NOMO-1 treated with DMSO at 0.1 percent for 48 hours (cell line): ENCODE data around the gene HCRT.
"Not testable (repeated sequence)": the region's sequence is repeated elsewhere in the genome, so short reads cannot be mapped to it uniquely, and the experiment has no call there.

Source experiments
- DNase-seq: peaks from one replicate; lab custom pipeline; 2025; ENCODE audit not compliant: unreplicated experiment; lab: John Stamatoyannopoulos, UW

Gene HCRT, protein sequence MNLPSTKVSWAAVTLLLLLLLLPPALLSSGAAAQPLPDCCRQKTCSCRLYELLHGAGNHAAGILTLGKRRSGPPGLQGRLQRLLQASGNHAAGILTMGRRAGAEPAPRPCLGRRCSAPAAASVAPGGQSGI

DNA sequence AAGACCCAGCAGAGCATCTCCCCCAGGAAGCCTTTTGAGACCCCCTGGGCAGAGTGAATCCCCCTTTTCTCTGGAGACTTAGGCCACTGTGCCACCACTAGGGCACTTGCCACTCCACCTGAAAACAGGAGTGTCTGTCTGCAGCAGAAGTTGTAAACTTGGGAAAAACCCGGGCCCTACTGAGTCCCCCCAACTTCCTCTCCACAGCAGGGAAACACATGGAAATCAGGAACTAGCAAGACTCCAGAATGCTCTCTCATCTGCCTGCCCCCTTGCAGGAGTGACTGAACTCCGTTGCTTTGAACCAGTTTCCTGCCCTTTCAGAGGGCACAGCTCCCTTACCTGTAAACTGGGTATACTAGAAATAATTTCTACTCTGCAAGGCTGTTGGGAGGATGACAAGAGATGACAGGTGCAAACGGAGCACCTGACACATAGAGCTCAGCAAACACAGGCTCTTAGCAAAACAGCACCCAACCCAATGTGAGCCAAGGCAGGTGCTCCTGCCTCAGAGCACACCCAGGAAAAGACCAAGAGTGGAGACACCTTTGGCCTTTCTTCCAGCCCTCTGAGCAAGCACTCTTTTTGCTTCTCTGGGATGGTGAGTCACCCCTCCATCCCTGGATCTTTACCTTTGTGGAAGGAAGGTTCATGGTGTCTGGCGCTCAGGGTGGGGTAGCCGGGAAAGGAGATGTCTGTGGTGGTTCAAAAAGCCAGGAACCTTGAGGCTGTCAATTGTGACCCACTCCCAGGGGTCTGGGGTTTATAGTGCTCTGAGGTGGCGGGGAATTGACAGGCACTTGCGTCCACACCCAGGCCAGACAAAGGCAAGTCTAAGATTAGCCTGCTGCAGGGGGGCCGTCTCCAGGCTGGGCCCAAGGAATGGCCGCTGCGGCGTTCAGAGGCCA, at the start of gene HCRT:
Gene HCRT, minus strand, starts transcription at position 740 of the 908 bp plus-strand sequence. Its CDS starts 87 bp downstream, at position 653.
- DNase-seq = no peak

DNA sequence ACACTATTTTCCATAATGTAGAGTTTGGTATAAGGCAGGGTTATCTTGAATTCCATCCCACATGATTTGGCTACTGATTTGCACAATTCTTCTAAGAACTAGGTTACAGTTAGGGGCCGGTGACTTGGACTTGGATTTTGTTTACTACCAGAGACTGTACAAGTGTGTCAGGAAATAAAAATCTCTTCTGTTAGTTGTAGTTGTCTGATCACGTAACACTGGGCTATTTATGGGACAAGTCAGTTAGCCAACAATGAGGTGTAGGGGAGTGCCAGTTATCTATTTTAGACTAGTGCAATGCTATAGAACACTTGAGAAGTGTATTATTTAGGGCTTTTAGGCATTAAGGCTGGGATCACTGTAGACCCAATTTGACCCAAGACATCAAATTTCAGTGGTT, 48.7 kb upstream of the HCRT start:
- DNase-seq = peak; percentile 54

DNA sequence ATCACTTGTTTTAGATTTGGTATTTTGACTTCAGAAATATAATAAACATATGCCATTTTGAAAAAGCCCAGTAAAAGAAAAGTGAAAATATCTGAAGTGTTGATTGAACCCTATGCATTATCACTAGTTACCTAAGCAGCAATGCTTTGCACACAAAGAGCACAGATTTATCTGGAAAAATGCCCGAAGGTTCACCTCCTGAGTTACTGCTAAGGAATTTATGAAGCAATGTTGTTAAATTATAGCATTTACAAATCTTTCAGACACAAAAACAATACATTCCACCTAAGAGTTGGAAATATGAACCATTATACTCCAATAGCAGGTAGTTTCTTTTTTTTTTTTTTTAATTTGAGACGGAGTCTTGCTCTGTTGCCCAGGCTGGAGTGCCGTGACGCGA, 47.9 kb upstream of the HCRT start:
- DNase-seq = no peak

DNA sequence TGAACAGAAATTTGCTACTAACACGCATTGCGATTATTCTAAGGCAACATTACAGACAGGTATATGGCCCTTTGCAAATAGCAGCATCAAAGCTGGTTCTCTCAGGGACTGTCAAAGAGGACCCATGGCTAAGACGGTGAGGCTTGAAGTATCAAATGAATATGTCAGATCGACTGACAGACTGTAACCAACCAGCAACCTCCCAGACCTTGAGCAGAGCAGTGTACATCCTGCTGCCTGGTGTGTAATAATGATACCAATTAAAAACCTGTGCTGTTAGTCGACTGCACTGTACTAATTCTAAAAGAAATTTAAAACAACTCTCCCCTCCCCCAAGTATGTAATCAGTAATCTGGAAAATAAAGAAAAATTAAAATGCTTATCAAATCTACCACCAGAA, 45.0 kb upstream of the HCRT start:
- DNase-seq = no peak

DNA sequence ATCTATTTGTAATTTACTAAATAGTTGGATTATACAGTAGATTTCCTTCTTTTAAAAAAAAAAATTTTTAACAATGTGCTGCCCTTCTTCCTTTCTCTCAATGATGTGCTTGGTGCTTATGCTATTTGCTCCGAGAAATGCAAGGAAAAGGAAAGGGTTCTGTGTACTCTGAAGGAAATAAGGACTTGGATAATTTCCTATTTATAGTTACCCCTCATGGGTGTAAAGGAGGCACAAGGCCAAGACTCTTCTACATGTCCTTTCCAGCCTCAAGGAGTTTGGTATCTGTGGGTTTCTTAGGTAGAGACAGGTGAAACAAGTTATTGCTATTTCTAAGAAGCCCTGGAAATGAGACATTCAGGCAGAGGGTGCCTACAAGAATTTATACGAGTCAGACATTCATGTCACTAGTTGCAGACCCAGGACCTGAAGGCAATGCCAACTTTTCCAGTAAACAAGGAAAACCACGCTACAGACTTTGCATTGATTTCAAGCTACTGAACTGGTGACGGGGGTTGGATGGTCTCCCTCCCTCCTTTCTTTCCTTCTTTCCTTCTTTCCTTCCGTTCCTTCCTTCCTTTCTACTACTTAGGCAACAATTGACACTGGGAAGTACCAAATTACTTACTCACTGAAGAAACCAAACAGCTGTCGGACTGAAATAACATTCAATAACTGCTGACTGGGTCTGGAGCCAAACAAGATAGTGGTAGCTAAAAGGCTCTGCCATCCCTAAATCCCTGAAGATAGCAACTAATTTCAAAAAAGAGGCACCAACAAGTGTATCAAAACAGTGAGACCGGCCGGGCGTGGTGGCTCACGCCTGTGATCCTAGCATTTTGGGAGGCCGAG, 42.8 kb upstream of the HCRT start:
- no peak for DNase-seq

DNA sequence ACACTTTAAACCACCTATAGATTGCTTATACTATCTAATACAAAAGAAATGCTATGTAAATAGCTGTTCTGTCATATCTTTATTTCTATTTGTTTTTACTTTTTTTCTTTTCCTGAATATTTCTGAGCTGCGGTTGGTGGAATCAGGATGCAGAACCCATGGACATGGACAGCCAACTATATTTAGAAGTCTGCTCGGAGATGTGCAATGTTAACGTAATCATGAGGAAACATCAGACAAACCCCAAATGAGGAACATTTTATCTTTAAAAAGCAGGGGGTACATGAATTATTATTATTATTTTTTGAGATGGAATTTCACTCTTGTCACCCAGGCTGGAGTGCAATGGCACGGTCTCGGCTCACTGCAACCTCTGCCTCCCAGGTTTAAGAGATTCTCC, 40.4 kb upstream of the HCRT start:
- peak; percentile 8 for DNase-seq

DNA sequence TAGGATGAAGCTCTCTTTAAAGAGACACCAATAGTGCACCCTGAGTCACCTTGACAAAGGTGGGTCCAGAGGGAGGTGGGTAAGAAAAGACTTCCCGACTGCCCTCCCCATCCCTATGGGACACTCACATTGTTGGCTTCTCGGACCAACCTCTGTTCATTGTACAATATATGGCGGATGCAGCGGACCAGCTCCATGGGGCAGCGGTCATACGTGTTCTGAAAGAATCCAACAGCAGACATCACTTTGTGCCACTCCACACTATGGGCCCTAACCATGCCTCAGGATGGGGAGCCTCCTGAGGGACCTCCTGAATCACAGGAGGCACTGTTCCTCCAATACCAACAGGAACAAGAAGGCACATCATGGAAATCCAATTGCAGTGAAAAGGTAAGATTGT, 39.4 kb upstream of the HCRT start:
- DNase-seq = no peak

DNA sequence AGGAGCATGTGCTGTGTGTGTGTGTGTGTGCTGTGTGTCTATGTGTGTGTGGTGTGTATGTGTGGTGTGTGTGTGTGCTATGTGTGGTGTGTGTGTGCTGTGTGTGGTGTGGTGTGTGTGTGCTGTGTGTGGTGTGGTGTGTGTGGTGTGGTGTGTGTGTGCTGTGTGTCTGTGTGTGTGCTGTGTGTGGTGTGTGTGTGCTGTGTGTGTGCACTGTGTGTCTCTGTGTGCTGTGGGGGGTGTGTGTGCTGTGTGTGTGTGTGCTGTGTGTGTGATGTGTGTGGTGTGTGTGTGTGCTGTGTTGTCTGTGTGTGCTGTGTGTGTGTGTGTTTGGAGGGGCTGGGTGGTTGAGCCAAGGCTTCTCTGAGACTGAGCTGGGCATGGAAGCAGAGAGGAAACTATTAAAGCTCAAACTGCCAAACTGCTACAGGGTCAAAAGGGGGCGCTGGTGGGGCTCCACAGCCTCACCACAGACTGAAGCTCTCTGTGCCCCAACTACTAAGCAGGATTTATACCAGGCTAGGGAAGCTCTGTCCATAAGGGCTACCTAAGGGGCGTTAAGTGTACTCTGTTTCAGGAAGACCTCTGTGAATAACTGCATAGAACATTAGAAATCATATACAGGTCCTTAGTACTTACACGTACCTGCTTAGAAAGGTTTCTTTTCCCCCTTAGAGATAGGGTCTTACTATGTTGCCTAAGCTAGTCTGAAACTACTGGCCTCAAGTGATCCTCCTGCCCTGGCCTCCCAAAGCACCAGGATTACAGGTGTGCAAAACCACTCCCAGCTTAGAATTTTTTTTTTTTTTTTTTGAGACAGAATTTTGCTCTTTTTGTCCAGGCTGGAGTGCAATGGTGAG, 36.9 kb upstream of the HCRT start:
- peak; percentile 68 for DNase-seq

DNA sequence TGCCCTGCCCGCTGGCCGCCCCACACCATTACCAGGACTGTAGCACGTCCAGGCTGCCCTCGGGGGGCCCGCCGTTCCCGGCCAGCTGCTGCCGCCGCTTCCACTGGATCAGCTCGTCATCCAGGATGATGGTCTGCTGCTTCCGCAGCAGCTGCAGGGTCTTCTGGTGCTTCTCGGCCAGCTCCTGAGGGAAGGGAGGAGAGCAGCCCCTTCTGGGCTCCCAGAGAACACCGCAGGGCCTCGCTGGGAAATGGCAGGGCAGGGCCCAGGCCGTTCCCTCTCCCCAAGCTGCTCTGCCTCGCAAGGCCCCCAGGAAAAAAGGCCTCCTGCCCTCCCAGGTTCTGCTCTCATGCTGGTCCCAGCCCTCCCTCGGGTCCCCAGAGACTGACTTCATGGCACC, 34.0 kb upstream of the HCRT start:
- DNase-seq = not testable (repeated sequence)

DNA sequence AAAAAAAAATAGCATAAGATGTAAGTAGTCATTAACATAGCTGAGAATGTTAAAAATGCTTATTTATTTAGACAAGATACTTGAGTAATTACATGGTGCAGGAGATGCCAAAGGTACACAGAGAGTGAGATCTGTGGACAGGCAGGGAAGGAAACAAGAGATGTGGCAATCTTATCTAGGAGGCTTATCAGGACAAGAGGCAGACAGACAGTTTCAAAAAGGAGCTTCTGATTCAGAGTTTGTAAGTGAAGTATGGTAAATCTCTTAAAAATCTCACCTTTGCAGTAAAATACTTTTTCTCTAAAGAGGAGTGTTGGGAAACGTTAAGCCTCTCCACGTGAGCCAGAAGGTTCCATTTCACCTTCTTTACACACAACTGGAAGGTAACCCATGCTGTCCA, 28.9 kb upstream of the HCRT start:
- no peak for DNase-seq

DNA sequence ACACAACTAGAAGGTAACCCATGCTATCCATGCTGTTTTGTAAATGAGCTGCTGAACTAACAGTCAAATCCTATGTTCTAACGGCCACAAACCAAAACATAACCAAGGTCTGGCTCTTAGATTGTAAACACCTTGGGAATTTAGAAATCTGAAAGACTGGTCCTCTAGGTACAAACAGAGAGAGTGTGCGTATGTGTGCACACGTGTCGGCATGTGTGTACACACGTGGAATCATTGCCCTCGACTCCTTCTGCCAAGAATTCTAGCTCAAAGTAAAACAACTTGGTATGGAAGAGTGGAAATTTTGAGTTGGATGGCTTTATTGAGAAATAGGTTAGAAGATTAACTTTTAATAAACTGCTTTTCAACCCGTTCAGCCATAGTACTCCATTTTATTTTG, 27.1 kb upstream of the HCRT start:
- no peak for DNase-seq

DNA sequence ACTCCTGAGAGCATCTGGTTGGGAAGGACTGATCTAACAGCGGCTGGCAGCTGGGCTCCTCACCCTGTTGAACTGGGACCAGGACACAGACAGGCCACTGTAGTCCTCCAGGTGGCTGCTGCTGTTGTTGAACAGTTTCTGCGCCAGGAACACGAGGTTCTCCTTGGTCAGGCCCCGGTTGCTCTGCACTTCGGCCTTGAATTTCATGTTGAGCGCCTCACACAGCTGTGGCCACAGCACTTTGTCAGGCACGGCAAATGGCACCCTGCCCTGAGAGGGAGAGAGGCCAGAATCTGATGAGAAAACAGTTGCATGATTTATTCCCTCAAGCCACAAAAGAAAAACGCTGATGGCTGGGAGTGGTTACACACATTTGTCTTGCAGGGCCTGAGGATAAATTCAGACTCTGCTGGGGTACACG, 26.7 kb upstream of the HCRT start:
- not testable (repeated sequence) for DNase-seq

DNA sequence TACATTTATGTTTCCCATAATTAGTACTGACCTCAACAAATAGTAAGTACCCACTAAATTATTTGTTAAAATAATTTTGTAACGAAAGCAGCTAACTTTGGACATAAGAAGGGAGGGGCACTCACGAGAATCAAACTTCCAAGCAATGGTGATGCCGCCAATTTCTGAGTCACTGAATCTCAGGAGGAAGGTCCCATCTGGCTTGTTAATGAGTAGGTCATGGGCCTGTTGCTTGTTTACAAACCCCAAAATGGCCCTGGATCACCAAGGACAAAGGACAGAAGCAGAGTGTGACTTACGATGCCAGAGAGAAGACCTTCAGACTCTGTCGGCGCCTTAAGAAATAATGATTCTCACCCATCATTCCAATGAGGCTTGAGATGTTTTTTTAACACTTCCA, 24.8 kb upstream of the HCRT start:
- no peak for DNase-seq

DNA sequence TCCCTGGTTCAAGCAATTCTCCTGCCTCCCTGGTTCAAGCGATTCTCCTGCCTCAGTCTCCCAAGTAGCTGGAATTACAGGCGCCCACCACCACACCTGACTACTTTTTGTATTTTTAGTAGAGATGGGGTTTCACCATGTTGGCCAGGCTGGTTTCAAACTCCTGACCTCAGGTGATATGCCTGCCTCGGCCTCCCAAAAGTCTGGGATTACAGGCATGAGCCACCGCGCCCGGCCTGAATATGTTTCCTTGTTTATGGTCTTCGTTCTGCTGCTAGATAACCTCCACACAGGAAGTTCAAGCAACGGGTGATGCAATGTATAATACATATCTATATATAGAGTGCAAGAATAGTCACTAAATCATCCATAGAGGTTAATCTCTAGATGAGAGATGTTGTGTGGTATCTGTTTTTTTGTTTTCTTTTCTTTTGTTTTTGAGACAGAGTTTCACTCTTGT, 20.9 kb upstream of the HCRT start:
- peak; percentile 91 for DNase-seq

DNA sequence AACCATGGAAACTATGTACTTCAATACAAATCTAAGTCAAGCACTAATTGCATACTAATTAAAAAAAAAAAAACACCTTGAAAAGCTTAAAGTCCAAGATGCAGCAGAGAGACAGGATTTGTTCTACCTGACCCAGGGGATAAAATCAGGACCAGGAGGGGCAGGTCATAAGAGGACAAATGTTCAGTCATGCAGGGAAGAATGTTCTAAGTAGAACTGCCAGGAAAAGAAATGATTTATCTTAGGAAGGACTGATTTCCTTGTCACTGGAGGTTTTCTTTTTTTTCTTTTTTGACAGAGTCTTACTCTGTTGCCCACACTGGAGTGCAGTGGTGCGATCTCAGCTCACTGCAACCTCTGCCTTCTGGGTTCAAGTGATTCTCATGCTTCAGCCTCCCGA, 18.1 kb upstream of the HCRT start:
- DNase-seq = no peak

DNA sequence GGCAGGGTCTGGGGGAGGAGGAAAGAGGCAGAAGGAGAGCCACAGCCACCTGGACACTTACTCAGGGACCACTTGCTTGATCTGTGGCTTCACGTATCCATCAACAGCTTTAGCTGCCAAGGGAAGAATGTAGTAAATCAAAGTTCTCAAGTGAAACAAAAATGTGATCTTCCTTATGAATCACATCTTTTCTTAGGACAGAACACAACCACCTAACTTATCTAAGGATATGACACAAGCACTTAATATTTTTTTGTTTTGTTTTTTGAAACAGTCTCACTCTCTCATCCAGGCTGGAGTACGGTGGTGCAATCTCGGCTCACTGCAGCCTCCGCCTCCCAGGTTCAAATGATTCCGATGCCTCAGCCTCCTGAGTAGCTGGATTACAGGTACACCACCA, 17.4 kb upstream of the HCRT start:
- no peak for DNase-seq

DNA sequence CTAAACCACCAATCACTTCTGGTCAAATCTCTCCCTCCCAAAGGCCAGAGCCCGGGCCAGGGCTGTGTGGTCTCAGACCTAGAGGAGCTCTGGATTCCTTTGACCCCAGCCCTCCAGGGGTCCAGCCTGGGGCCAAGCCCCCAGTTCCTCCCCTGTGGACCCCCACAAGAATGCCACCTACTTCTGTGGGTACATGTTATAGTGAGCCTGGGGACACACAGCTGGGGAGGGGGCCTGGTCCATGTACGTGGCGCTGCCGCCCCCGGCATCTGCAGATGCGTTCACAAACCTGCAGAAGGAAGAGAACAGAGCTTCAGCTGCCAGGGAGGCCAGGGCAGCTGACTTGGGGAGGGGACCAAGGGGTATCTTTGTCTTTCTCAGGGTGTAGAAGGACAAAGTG, 16.9 kb upstream of the HCRT start:
- no peak for DNase-seq

DNA sequence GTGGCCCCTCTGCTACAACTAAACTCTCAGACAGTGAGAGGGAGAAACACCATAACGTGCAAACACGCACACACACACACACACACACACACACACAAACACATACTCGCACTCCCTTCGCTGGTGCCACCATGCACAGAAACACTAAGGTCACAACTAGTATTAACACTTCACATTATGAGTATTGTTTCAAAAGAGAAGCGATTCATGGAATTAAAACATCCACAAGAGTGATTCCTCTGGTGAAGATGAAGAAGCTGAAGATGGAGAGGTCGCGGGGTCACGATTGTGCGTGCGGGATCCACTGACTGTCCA, 16.2 kb upstream of the HCRT start:
- no peak for DNase-seq

DNA sequence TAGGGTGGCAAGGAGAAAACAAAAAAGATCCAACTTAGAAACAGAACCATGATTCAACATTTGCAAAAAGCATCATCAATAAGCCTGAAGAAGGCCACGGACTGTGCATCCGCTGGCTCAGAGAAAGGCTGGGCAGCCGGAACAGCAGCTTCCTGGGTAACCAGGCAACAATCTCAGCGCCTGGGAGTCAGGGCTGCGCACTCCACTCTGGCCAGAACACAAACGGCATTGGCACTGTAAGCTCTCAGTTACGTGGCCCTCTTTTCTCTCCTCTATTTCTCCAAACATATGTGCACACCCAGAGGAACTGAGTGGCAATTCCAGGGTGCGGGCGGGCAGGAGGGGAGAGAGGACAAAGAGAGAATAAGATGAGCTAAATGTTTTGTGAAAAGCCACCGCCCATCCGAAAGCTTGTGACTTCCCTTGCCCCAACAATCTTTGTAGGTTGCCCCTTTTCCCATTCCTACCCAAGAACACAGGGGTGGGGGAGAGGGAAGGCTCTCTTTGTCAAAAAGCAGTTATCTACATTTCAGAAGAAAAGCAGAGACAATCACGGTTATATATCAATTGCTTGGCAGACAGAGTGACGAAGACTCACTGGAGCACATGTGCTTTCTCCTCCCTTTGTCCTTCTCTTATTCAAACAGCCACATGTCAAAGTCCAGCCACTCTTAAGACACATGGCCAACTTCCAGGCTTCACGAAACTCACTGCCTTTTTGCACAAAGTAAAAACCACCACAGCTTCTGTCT, 15.6 kb upstream of the HCRT start:
- DNase-seq = no peak

DNA sequence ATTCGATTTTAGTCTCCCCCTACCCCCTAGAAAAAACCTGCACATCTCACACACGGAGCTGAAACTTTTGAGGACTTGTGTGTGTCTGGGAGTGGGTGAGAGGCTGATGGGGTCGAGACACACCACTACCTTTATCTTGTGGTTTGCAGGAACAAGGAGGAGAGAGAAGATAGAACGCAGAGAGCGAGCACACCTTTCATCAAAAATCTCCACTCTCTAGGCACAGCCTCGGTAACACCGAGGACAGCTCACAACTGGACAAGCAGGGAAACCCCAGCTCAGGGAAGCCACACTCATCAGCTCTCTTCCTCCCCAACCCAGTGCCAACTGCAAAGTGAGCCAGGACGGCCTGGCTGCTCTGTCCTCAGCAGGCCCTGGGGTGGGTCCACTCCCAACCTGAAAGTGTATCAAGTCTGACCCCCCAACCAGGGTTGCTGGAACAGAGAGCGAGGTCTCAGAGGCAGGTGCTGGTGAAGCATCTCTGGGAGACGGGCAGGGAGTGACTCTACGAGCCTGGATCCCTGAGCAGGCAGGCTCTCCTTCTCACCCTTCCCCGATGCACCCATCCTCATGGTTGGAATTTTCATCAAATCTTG, 14.3 kb upstream of the HCRT start:
- DNase-seq = no peak
